Measurements from ENCODE around the gene SMAD6.

DNA sequence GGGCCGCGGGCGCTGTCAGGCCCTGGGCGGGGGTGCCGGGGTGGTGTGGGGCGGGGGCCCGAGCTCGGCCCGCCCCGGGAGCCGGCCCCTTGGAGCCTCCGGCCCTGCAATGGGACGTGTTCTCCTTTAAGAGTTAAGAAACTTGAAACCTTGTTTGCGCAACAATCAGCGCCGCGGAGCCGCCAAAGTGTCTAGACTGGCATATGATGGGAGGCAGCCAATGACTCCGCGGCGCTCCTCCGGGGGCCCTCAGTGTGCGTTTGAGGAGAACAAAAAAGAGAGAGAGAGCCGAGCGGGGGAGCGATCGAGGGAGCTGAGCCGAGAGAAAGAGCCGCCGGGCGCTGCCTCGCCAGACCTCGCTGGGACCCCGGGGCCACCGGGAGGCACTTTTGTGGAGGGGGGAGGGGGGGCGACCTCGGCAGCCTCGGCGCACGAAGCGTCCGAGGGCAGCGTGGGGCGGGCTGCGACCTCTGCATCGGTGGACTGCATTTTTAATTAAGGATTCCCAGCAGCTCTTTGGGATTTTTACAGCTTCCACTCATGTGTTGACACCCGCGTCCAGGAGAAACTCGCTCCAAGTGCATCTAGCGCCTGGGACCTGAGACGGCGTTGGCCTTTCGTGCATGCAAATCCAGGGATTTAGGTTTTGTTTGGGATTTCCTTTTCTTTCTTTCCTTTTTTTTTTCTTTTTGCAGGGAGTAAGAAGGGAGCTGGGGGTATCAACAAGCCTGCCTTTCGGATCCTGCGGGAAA is at the start of gene SMAD6:
- TF ChIP-seq, protein P1, sequence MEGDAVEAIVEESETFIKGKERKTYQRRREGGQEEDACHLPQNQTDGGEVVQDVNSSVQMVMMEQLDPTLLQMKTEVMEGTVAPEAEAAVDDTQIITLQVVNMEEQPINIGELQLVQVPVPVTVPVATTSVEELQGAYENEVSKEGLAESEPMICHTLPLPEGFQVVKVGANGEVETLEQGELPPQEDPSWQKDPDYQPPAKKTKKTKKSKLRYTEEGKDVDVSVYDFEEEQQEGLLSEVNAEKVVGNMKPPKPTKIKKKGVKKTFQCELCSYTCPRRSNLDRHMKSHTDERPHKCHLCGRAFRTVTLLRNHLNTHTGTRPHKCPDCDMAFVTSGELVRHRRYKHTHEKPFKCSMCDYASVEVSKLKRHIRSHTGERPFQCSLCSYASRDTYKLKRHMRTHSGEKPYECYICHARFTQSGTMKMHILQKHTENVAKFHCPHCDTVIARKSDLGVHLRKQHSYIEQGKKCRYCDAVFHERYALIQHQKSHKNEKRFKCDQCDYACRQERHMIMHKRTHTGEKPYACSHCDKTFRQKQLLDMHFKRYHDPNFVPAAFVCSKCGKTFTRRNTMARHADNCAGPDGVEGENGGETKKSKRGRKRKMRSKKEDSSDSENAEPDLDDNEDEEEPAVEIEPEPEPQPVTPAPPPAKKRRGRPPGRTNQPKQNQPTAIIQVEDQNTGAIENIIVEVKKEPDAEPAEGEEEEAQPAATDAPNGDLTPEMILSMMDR (IDR thresholded peaks at IDR 0.05; ENCODE audit: low read depth, low read length, poor library complexity, severe bottlenecking), result no peak
- no peak for TF ChIP-seq EZH2phosphoT487 (IDR thresholded peaks at IDR 0.05; ENCODE audit: borderline replicate concordance, low read length)

Data from DOHH2 (cell line).